SJCRH30 (cell line): Measurements from ENCODE around the gene TOGARAM2. TPM values are rescaled to one million over a fixed set of nuclear protein-coding genes. Genes with fewer than 3 reads are reported as not detected.

Source experiments
- DNase-seq, 2 experiments: peaks; one replicate each; pipeline ENCODE4 v3.0.0-alpha.2; 2015 to 2020
- H3K27ac ChIP-seq: fragments of 250-450 bp; sonication (Bioruptor Pico); 2 replicates; pipeline ENCODE4 v1.5.1; 2020; ENCODE audit warnings: mild to moderate bottlenecking, moderate library complexity
- H3K27me3 ChIP-seq: fragments of 250-450 bp; sonication (Bioruptor Pico); 2 replicates; pipeline ENCODE4 v1.5.1; 2020; ENCODE audit warnings: mild to moderate bottlenecking, moderate library complexity
- H3K36me3 ChIP-seq: fragments of 250-450 bp; sonication (Bioruptor Pico); 2 replicates; pipeline ENCODE4 v1.5.1; 2020; ENCODE audit warnings: mild to moderate bottlenecking, moderate library complexity
- H3K4me1 ChIP-seq: fragments of 250-450 bp; sonication (Bioruptor Pico); 2 replicates; pipeline ENCODE4 v1.5.1; 2020; ENCODE audit warnings: mild to moderate bottlenecking, moderate library complexity
- H3K4me3 ChIP-seq: fragments of 250-450 bp; sonication (Bioruptor Pico); 2 replicates; pipeline ENCODE4 v1.5.1; 2020; ENCODE audit warnings: mild to moderate bottlenecking, moderate library complexity
- H3K9me3 ChIP-seq: fragments of 250-450 bp; sonication (Bioruptor Pico); replicated peaks from 2 replicates; pipeline ENCODE4 v1.5.1; 2020; ENCODE audit warnings: mild to moderate bottlenecking, moderate library complexity
- total RNA-seq: library from RNA; depleted of rRNA; stranded (reverse); fragments of >200 nt; shearing (Covaris generic); gene quantifications from 2 replicates; pipeline ENCODE4 v1.2.3, GENCODE V29; 2014

Gene TOGARAM2
- total RNA-seq, 1 experiment from 2014 or later: 0.73 TPM

- no peak overlapping the region for H3K27ac ChIP-seq
- no peak for DNase-seq
- H3K27me3 ChIP-seq: peaks cover 19% of the 10 kb centered on the region
- no peak overlapping the region for H3K4me3 ChIP-seq
- no peaks in the 10 kb centered on the region for H3K4me1 ChIP-seq
- no peaks in the 10 kb centered on the region for H3K9me3 ChIP-seq
- H3K36me3 ChIP-seq: no peaks in the 10 kb centered on the region
Measured at GRCh38 chr2:29056452-29056851, 75.4 kb downstream of the TOGARAM2 start.

- Histone ChIP-seq H3K4me3 (no peak overlapping the region), H3K27ac (no peak overlapping the region), H3K36me3 (no peaks in the 10 kb centered on the region), H3K9me3 (no peaks in the 10 kb centered on the region), H3K4me1 (no peaks in the 10 kb centered on the region), H3K27me3 (peaks cover 19% of the 10 kb centered on the region)
- DNase-seq: no peak
Measured at GRCh38 chr2:29057006-29057405, 75.9 kb downstream of the TOGARAM2 start.

- Histone ChIP-seq H3K27me3 (peaks cover 8% of the 10 kb centered on the region; the same call in 1 of the 2 replicates), H3K9me3 (no peaks in the 10 kb centered on the region), H3K4me1 (peaks cover 20% of the 10 kb centered on the region; the same call in 1 of the 2 replicates)
Measured at GRCh38 chr2:29059624-29060023, 78.5 kb downstream of the TOGARAM2 start.

DNA sequence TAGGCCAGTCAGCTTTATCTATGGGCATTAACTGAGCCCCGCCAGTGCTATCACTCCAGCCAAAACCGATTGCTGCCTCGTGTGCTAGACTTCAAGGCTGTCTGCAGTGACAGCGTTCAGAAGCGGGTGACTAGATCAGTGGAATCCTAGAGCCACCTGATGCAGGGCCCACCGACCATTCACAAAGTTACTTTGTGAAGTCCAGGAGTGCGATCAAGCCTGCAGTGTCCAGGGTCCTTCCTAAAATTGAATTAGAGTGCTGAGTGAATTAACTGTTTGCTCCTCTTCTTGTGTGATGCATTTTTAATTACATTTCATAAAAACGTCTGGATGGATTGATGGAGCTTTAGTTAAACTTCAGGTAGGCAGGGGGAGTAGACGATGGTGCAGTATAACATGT lies 79.3 kb downstream of the TOGARAM2 start:
- no peaks in the 10 kb centered on the region for H3K9me3 ChIP-seq
- peaks cover 8% of the 10 kb centered on the region; the same call in 1 of the 2 replicates for H3K27me3 ChIP-seq
- DNase-seq: no peak
- H3K4me3 ChIP-seq: no peak overlapping the region
- peaks cover 20% of the 10 kb centered on the region; the same call in 1 of the 2 replicates for H3K4me1 ChIP-seq
- no peaks in the 10 kb centered on the region for H3K36me3 ChIP-seq
- H3K27ac ChIP-seq: no peak overlapping the region

More at GRCh38 chr2:29059624-29060023, 78.5 kb downstream of the TOGARAM2 start:
- Histone ChIP-seq H3K4me3 (no peak overlapping the region), H3K36me3 (no peaks in the 10 kb centered on the region), H3K27ac (no peak overlapping the region)
- no peak for DNase-seq

GRCh38 chr2:29061176-29061575 lies 80.1 kb downstream of the TOGARAM2 start:
- no peak overlapping the region for H3K27ac ChIP-seq
- H3K27me3 ChIP-seq: peaks cover 8% of the 10 kb centered on the region; the same call in 1 of the 2 replicates
- no peaks in the 10 kb centered on the region for H3K9me3 ChIP-seq
- H3K4me1 ChIP-seq: peaks cover 20% of the 10 kb centered on the region; the same call in 1 of the 2 replicates
- no peaks in the 10 kb centered on the region for H3K36me3 ChIP-seq
- DNase-seq: no peak
- H3K4me3 ChIP-seq: no peak overlapping the region

- Histone ChIP-seq H3K36me3 (no peaks in the 10 kb centered on the region), H3K4me3 (no peak overlapping the region), H3K27me3 (peaks cover 8% of the 10 kb centered on the region; the same call in 1 of the 2 replicates), H3K27ac (no peak overlapping the region), H3K9me3 (no peaks in the 10 kb centered on the region), H3K4me1 (peaks cover 20% of the 10 kb centered on the region; the same call in 1 of the 2 replicates)
- DNase-seq: no peak
Measured at GRCh38 chr2:29061616-29062015, 80.5 kb downstream of the TOGARAM2 start.

GRCh38 chr2:29062371-29062770 lies 81.3 kb downstream of the TOGARAM2 start:
- peaks cover 6% of the 10 kb centered on the region; the same call in 1 of the 2 replicates for H3K27me3 ChIP-seq
- no peak overlapping the region for H3K4me3 ChIP-seq
- H3K36me3 ChIP-seq: no peaks in the 10 kb centered on the region
- no peaks in the 10 kb centered on the region for H3K9me3 ChIP-seq
- peaks cover 20% of the 10 kb centered on the region; the same call in 1 of the 2 replicates for H3K4me1 ChIP-seq
- no peak for DNase-seq
- H3K27ac ChIP-seq: no peak overlapping the region

DNA sequence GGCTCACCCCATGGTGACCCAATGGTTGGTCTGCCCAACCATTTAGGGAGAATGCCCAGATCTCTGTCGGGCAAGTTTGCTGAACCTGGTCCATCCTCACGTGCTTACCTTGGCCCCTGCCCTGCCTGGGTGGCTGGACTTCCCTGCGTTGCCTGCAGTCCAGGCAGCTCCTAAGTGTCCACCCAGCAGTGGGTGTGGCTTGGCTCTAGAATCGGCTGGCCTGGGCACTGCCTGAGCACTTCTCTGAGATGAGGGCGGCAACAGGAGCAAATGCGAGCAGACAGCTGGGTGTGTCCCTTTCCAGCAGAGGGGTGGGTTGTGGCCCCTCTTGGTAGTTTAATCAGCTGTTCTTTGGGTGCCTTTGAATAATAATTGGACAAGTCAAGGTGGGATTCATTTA lies 82.0 kb downstream of the TOGARAM2 start:
- Histone ChIP-seq H3K36me3 (no peaks in the 10 kb centered on the region), H3K4me3 (peak overlapping the region; percentile 12; the same call in 1 of the 2 replicates), H3K27me3 (no peaks in the 10 kb centered on the region), H3K27ac (no peak overlapping the region), H3K9me3 (no peaks in the 10 kb centered on the region), H3K4me1 (peaks cover 20% of the 10 kb centered on the region; the same call in 1 of the 2 replicates)
- DNase-seq: peak; percentile 70 to 71

- Histone ChIP-seq H3K4me3 (peak overlapping the region; percentile 12), H3K9me3 (no peaks in the 10 kb centered on the region), H3K27me3 (no peaks in the 10 kb centered on the region), H3K4me1 (peaks cover 20% of the 10 kb centered on the region; the same call in 1 of the 2 replicates), H3K36me3 (no peaks in the 10 kb centered on the region), H3K27ac (no peak overlapping the region)
- DNase-seq: peak; percentile 42 to 57
Measured at GRCh38 chr2:29063646-29064345, 82.7 kb downstream of the TOGARAM2 start.

DNA sequence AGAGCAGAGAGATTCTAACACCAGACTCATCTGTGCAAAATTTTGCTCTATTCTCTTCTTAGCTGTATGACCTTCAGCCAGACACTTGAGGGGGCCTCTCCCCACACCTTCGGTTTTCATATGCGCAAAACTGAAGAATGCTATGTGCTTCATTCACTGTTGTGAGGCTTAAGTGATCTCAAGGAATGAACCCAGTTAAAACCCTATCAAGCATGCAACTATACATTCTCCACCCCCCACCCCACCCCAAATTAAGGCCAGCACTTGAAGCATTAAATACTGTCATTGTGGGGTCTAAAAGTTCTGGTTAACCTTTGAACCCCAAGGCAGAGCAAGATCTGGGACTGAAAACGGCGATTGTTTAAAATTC lies 83.2 kb downstream of the TOGARAM2 start:
- no peak for DNase-seq
- Histone ChIP-seq H3K9me3 (no peaks in the 10 kb centered on the region), H3K36me3 (no peaks in the 10 kb centered on the region), H3K27ac (no peak overlapping the region), H3K4me3 (no peak overlapping the region), H3K27me3 (no peaks in the 10 kb centered on the region), H3K4me1 (peaks cover 20% of the 10 kb centered on the region; the same call in 1 of the 2 replicates)

- Histone ChIP-seq H3K4me1 (peaks cover 20% of the 10 kb centered on the region; the same call in 1 of the 2 replicates), H3K9me3 (no peaks in the 10 kb centered on the region), H3K4me3 (no peak overlapping the region), H3K27me3 (no peaks in the 10 kb centered on the region), H3K27ac (no peak overlapping the region), H3K36me3 (no peaks in the 10 kb centered on the region)
- DNase-seq: no peak
Measured at GRCh38 chr2:29064746-29065067, 83.6 kb downstream of the TOGARAM2 start.

GRCh38 chr2:29065068-29065811 lies 84.1 kb downstream of the TOGARAM2 start:
- Histone ChIP-seq H3K36me3 (no peaks in the 10 kb centered on the region), H3K27me3 (no peaks in the 10 kb centered on the region), H3K27ac (no peak overlapping the region), H3K4me1 (peaks cover 20% of the 10 kb centered on the region; the same call in 1 of the 2 replicates), H3K4me3 (no peak overlapping the region), H3K9me3 (no peaks in the 10 kb centered on the region)
- no peak for DNase-seq

- no peaks in the 10 kb centered on the region for H3K36me3 ChIP-seq
- no peak for DNase-seq
- no peaks in the 10 kb centered on the region for H3K9me3 ChIP-seq
- H3K27ac ChIP-seq: no peak overlapping the region
- H3K27me3 ChIP-seq: no peaks in the 10 kb centered on the region
- no peak overlapping the region for H3K4me3 ChIP-seq
- H3K4me1 ChIP-seq: peaks cover 20% of the 10 kb centered on the region; the same call in 1 of the 2 replicates
Measured at GRCh38 chr2:29066271-29066860, 85.3 kb downstream of the TOGARAM2 start.

- no peak overlapping the region for H3K4me3 ChIP-seq
- no peak overlapping the region for H3K27ac ChIP-seq
- H3K36me3 ChIP-seq: no peaks in the 10 kb centered on the region
- H3K27me3 ChIP-seq: no peaks in the 10 kb centered on the region
- no peak for DNase-seq
- no peaks in the 10 kb centered on the region for H3K9me3 ChIP-seq
- peaks cover 20% of the 10 kb centered on the region; the same call in 1 of the 2 replicates for H3K4me1 ChIP-seq
Measured at GRCh38 chr2:29066997-29067605, 86.0 kb downstream of the TOGARAM2 start.
